Breast epithelium (tissue), 4 donors: Measurements from ENCODE around the gene SCD5. TPM values are rescaled to one million over a fixed set of nuclear protein-coding genes. Genes with fewer than 3 reads are reported as not detected.

Source experiments
- DNase-seq, 2 donors: peaks; one replicate each; pipeline ENCODE4 v3.0.0-alpha.2; 2019; ENCODE audit warnings: low spot score in 2 of 2
- H3K27ac ChIP-seq, 2 donors: fragments of 200-600 bp; sonication (generic) in 1 of 2; one replicate each; pipeline ENCODE4 v1.5.1; 2016 to 2019; ENCODE audit warnings: mild to moderate bottlenecking in 1 of 2
- H3K27me3 ChIP-seq, 2 donors: fragments of 200-600 bp; sonication (generic) in 1 of 2; one replicate each; pipeline versions ENCODE4 v1.5.1 to v1.6.0; 2017 to 2019; ENCODE audit warnings: control low read depth in 1 of 2, mild to moderate bottlenecking in 1 of 2
- H3K36me3 ChIP-seq: fragments of 200-600 bp; one replicate; pipeline ENCODE4 v1.5.1; 2019
- H3K4me1 ChIP-seq, 2 donors: fragments of 200-600 bp; sonication (generic); one replicate each; pipeline ENCODE4 v1.5.1; 2016 to 2019; ENCODE audit warnings: control low read depth in 1 of 2
- H3K4me3 ChIP-seq, 3 donors: fragments of 200-600 bp; sonication (generic); 1 replicate in 2 of 3; 2 replicates in 1 of 3; pipeline ENCODE4 v1.5.1; 2016 to 2019; ENCODE audit warnings: mild to moderate bottlenecking in 3 of 3, moderate library complexity in 2 of 3
- H3K9me3 ChIP-seq, 2 donors: fragments of 200-600 bp; sonication (generic) in 1 of 2; one replicate each; pipeline ENCODE4 v1.5.1; 2016 to 2019; ENCODE audit warnings: control low read depth in 1 of 2
- CTCF ChIP-seq, 3 donors: fragments of 450-650 bp; IDR thresholded peaks; one replicate each; pipeline ENCODE4 v1.5.1; 2016 to 2017; ENCODE audit warnings: antibody characterized with exemption in 3 of 3, mild to moderate bottlenecking in 3 of 3, moderate library complexity in 3 of 3
- POLR2A ChIP-seq: fragments of 450-650 bp; IDR thresholded peaks from one replicate; pipeline ENCODE4 v1.6.1; 2016; ENCODE audit warnings: antibody characterized with exemption, mild to moderate bottlenecking, moderate library complexity
- POLR2AphosphoS5 ChIP-seq, 3 donors: sonication (generic); formaldehyde crosslinking; IDR thresholded peaks; one replicate each; pipeline ENCODE4 v1.6.1; 2017; ENCODE audit warnings: antibody characterized with exemption in 3 of 3
- intact Hi-C: fragments of 100-400 bp; cut with DNase I; formaldehyde crosslinking; loops from one replicate; pipeline ENCODE4 v1.15.1; 2023; ENCODE audit warnings: low total_unique reads
- total RNA-seq, 3 donors: library from RNA; depleted of rRNA; stranded (reverse); fragments of >200 nt; gene quantifications; one replicate each; pipeline ENCODE4 v1.1.0, GENCODE V29; 2016

The SCD5 gene
- total RNA-seq, 3 donors from 2014 or later = 9.8 to 17.0 (median 14.7) TPM

DNA sequence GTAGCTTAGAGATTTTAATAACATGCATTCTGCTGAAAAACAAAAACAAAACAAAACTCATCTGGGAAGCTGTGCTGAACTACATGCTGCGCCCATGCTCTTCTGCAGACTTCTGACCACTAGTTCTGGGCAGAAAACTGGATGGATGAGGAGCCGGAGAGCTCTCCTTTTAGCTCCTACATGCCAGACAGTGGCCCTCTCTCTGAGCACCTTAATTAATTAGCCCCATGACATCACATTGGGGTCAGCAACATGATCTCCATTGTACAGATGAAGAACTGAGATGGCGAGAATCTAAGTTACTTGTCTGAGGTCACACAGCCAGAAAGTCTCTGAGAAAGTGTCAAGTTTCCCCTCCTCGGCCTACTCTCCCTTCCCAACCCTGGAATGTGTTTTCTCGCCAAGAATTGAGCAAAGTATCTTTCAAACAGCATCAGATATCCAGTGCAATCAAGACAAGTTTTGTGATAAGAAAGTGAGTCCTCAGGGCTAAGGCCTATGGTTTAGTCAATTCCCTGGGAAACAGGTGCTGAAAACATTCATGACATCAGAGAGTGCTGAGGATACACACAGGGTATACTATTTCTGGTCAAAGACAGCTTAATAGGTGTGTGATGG is 21.6 kb downstream of the SCD5 start:
- no peak for TF ChIP-seq POLR2A
- no peak for TF ChIP-seq POLR2AphosphoS5 (IDR thresholded peaks at IDR 0.05)
- TF ChIP-seq CTCF (IDR thresholded peaks at IDR 0.05) = no peak
- no peak for DNase-seq
- Histone ChIP-seq H3K4me3 (no peak overlapping the region), H3K9me3 (no peaks in the 10 kb centered on the region), H3K36me3 (no peaks in the 10 kb centered on the region), H3K4me1 (no peaks in the 10 kb centered on the region), H3K27ac (no peak overlapping the region), H3K27me3 (no peaks in the 10 kb centered on the region)
- intact Hi-C loops = loop anchor here (10.0 kb wide), 1 partner anchor 1148 kb away; no protein-coding TSS in a partner anchor

- TF ChIP-seq CTCF (IDR thresholded peaks at IDR 0.05) (no peak), POLR2AphosphoS5 (IDR thresholded peaks at IDR 0.05) (no peak), POLR2A (no peak)
- no peak for DNase-seq
- H3K4me1 ChIP-seq = no peaks in the 10 kb centered on the region
- no peak overlapping the region for H3K4me3 ChIP-seq
- H3K36me3 ChIP-seq = no peaks in the 10 kb centered on the region
- H3K27ac ChIP-seq = no peak overlapping the region
- intact Hi-C loops = loop anchor here (10.0 kb wide), 1 partner anchor 1150 kb away; no protein-coding TSS in a partner anchor
- no peaks in the 10 kb centered on the region for H3K27me3 ChIP-seq
- H3K9me3 ChIP-seq = no peaks in the 10 kb centered on the region
Observed at GRCh38 chr4:82775243-82775642, 23.4 kb downstream of the SCD5 start.

DNA sequence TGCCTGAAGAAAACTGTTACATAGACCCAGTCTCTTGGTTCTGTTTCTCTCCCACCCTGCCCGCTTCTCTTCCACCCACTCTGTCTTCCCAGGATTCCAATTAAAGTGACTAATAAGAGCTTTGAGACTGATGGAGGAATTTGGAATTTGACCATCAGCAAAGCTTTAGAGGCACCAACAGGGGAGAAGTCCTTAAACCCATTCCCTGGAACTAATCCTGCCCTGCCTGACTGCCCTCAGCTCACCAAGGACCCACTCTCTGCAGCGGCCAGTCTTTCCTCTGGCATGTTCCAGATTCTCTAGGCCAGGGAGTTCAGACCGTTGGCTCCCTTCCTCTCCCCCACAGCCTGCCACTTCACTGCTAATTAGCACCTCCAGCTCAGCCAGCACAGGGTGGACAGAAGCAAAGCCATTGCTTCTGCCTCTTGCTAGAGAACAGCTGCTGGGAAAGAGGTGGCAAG is 23.9 kb downstream of the SCD5 start:
- TF ChIP-seq POLR2A = no peak
- TF ChIP-seq POLR2AphosphoS5 (IDR thresholded peaks at IDR 0.05) = no peak
- no peak for TF ChIP-seq CTCF (IDR thresholded peaks at IDR 0.05)
- H3K4me1 ChIP-seq = no peaks in the 10 kb centered on the region
- H3K27ac ChIP-seq = no peak overlapping the region
- no peak for DNase-seq
- H3K27me3 ChIP-seq = no peaks in the 10 kb centered on the region
- H3K4me3 ChIP-seq = no peak overlapping the region
- H3K9me3 ChIP-seq = no peaks in the 10 kb centered on the region
- intact Hi-C loops = loop anchor here (10.0 kb wide), 1 partner anchor 1150 kb away; no protein-coding TSS in a partner anchor
- H3K36me3 ChIP-seq = no peaks in the 10 kb centered on the region

DNA sequence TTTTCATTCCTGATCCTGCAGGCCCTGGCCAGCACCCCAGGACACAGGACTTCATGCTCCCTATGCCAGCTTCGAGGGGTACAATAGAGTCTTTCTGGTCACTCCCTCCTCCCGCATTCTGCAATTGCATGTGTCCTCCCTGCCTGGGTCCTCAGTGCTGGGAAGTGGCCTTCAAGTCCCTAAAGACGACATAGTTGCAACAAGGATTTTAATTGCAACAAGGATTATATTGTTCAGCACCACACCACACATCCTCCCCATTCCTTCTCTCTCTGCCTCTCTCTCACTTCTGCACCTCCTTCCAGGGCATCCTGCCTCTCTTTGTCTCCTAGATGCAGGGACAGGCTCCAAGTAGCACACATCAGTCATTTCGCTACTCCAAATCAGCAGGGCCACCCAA is 25.5 kb downstream of the SCD5 start:
- no peak overlapping the region for H3K27ac ChIP-seq
- no peak overlapping the region for H3K4me3 ChIP-seq
- TF ChIP-seq POLR2A (no peak), CTCF (IDR thresholded peaks at IDR 0.05) (no peak), POLR2AphosphoS5 (IDR thresholded peaks at IDR 0.05) (no peak)
- intact Hi-C loops = loop anchor here (10.0 kb wide), 1 partner anchor 1152 kb away; no protein-coding TSS in a partner anchor
- no peaks in the 10 kb centered on the region for H3K4me1 ChIP-seq
- H3K36me3 ChIP-seq = no peaks in the 10 kb centered on the region
- H3K27me3 ChIP-seq = no peaks in the 10 kb centered on the region
- DNase-seq = no peak
- H3K9me3 ChIP-seq = no peaks in the 10 kb centered on the region

GRCh38 chr4:82770607-82771006 is 28.0 kb downstream of the SCD5 start:
- intact Hi-C loops = loop anchor here (10.0 kb wide), 1 partner anchor 1154 kb away; no protein-coding TSS in a partner anchor
- H3K27me3 ChIP-seq = no peaks in the 10 kb centered on the region
- no peak overlapping the region for H3K4me3 ChIP-seq
- H3K36me3 ChIP-seq = no peaks in the 10 kb centered on the region
- H3K27ac ChIP-seq = no peak overlapping the region
- DNase-seq = no peak
- TF ChIP-seq POLR2AphosphoS5 (IDR thresholded peaks at IDR 0.05) = no peak
- no peak for TF ChIP-seq CTCF (IDR thresholded peaks at IDR 0.05)
- TF ChIP-seq POLR2A = no peak
- H3K4me1 ChIP-seq = no peaks in the 10 kb centered on the region
- H3K9me3 ChIP-seq = peaks cover 0 to 5% of the 10 kb centered on the region in 2 donors
